ENCODE results near the gene MTARC1. TPM values are rescaled to one million over a fixed set of nuclear protein-coding genes. Genes with fewer than 3 reads are reported as not detected.

MTARC1 gene
- total and polyA plus RNA-seq, 10 of the 15 experiments (the other 5 are each of a cell fraction or from before 2014, with no cell fraction given) = 0.23 to 1.5 (median 0.48) TPM

DNA sequence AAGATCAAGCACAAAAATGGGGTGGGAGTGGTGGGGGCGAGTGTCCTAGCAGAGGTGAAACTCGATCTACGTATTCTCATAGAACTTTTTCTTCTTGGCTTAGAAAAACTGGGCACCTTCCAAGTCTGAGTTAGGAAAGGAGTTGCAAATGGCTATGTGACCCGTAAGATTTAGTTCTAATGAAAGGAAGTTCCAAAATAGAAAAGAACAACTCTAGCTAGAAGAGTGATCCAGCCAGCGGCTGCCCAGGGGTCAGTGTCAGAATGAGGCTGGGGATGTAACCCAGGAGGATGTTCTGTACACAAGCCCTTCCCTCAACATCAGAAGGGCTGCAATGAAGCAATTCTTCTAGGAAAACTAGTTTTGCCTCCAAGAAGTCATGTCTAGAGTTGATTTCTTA, 5.2 kb downstream of the MTARC1 start:
- intact Hi-C loops (cut with micrococcal nuclease; ENCODE audit: unreplicated experiment) = no loop called here

DNA sequence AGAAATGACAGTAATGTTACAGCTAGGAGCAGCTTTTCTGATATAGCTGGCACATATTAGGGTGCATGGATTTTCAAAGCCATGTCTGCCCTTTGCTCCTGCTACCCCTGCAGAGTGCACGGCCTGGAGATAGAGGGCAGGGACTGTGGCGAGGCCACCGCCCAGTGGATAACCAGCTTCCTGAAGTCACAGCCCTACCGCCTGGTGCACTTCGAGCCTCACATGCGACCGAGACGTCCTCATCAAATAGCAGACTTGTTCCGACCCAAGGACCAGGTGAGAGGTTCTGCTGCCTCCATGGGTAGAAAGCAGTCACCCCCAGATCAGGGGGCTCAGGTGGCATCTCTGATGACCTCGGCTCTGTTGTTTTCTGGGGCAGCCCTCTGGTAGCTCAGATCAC, 9.8 kb downstream of the MTARC1 start:
- Histone ChIP-seq H3K4me3 (no peak overlapping the region), H3K27me3 (replicated peaks in 1 of 2; ENCODE audit: control insufficient read depth in 2 of 2, insufficient read depth in 2 of 2, low read length in 1 of 2) (no peaks in the 10 kb centered on the region), H3K36me3 (ENCODE audit: control insufficient read depth in 2 of 2, insufficient read depth in 2 of 2, low read length in 1 of 2) (no peaks in the 10 kb centered on the region), H3K4me1 (ENCODE audit: control insufficient read depth, insufficient read depth, low read length) (no peaks in the 10 kb centered on the region), H3K4me2 (ENCODE audit: control insufficient read depth, insufficient read depth) (no peak overlapping the region), H3K27ac (ENCODE audit: control insufficient read depth, insufficient read depth) (no peak overlapping the region), H3K9me3 (replicated peaks; ENCODE audit: control insufficient read depth, insufficient read depth, low read length) (no peaks in the 10 kb centered on the region), H4K20me1 (ENCODE audit: control insufficient read depth, insufficient read depth) (no peaks in the 10 kb centered on the region), H3K9ac (ENCODE audit: control insufficient read depth, insufficient read depth, low read length) (no peak overlapping the region), H2AFZ (ENCODE audit: control insufficient read depth, low read depth, low read length) (no peak overlapping the region), H3K79me2 (ENCODE audit: control insufficient read depth, insufficient read depth, low read length) (no peaks in the 10 kb centered on the region)
- FAIRE-seq (no peak), ATAC-seq (no peak), DNase-seq (ENCODE audit: low read depth, low spot score) (no peak)
- TF ChIP-seq ZNF384 (IDR thresholded peaks at IDR 0.05; ENCODE audit: borderline replicate concordance, low read depth, low read length) = no peak
- no peak for TF ChIP-seq RFX5 (IDR thresholded peaks at IDR 0.05; ENCODE audit: low read depth, low read length)
- TF ChIP-seq, protein P1, sequence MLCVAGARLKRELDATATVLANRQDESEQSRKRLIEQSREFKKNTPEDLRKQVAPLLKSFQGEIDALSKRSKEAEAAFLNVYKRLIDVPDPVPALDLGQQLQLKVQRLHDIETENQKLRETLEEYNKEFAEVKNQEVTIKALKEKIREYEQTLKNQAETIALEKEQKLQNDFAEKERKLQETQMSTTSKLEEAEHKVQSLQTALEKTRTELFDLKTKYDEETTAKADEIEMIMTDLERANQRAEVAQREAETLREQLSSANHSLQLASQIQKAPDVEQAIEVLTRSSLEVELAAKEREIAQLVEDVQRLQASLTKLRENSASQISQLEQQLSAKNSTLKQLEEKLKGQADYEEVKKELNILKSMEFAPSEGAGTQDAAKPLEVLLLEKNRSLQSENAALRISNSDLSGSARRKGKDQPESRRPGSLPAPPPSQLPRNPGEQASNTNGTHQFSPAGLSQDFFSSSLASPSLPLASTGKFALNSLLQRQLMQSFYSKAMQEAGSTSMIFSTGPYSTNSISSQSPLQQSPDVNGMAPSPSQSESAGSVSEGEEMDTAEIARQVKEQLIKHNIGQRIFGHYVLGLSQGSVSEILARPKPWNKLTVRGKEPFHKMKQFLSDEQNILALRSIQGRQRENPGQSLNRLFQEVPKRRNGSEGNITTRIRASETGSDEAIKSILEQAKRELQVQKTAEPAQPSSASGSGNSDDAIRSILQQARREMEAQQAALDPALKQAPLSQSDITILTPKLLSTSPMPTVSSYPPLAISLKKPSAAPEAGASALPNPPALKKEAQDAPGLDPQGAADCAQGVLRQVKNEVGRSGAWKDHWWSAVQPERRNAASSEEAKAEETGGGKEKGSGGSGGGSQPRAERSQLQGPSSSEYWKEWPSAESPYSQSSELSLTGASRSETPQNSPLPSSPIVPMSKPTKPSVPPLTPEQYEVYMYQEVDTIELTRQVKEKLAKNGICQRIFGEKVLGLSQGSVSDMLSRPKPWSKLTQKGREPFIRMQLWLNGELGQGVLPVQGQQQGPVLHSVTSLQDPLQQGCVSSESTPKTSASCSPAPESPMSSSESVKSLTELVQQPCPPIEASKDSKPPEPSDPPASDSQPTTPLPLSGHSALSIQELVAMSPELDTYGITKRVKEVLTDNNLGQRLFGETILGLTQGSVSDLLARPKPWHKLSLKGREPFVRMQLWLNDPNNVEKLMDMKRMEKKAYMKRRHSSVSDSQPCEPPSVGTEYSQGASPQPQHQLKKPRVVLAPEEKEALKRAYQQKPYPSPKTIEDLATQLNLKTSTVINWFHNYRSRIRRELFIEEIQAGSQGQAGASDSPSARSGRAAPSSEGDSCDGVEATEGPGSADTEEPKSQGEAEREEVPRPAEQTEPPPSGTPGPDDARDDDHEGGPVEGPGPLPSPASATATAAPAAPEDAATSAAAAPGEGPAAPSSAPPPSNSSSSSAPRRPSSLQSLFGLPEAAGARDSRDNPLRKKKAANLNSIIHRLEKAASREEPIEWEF (IDR thresholded peaks at IDR 0.05; ENCODE audit: insufficient replicate concordance, low read depth, low read length) = no peak
- no peak for TF ChIP-seq TCF7 (IDR thresholded peaks at IDR 0.05; ENCODE audit: borderline replicate concordance)
- no peak for TF ChIP-seq TBL1XR1 (IDR thresholded peaks at IDR 0.05; ENCODE audit: low read depth, low read length)
- no peak for TF ChIP-seq ZNF274 (IDR thresholded peaks at IDR 0.05; ENCODE audit: insufficient read depth, insufficient read length)
- BruUV-seq (replicated peaks) = no TSS peak
- SMC1A ChIA-PET (ENCODE audit: uncharacterized antibody, unreplicated experiment) = no interaction called here
- in situ Hi-C loops (cut with MboI) (no loop called here), intact Hi-C loops (cut with micrococcal nuclease; ENCODE audit: unreplicated experiment) (no loop called here)
- CTCF ChIA-PET = no interaction called here
- 79% methylated on average over 10 of the region's 10 CpGs for WGBS (ENCODE audit: insufficient coverage, insufficient replicate concordance, low lambda C conversion rate, missing lambda C conversion rate)
- POLR2A ChIA-PET = no interaction called here
- RAD21 ChIA-PET (ENCODE audit: unreplicated experiment) = no interaction called here

More for the DNA sequence above, 5.2 kb downstream of the MTARC1 start:
- ChIA-PET CTCF (no interaction called here), POLR2A (no interaction called here), RAD21 (ENCODE audit: unreplicated experiment) (no interaction called here), SMC1A (ENCODE audit: uncharacterized antibody, unreplicated experiment) (no interaction called here)
- Histone ChIP-seq H3K27ac (ENCODE audit: control insufficient read depth, insufficient read depth) (no peak overlapping the region), H2AFZ (ENCODE audit: control insufficient read depth, low read depth, low read length) (no peak overlapping the region), H3K9me3 (replicated peaks; ENCODE audit: control insufficient read depth, insufficient read depth, low read length) (no peaks in the 10 kb centered on the region), H3K27me3 (replicated peaks in 1 of 2; ENCODE audit: control insufficient read depth in 2 of 2, insufficient read depth in 2 of 2, low read length in 1 of 2) (peaks cover 0 to 2% of the 10 kb centered on the region in 2 experiments; a peak in 2 of 4 replicates), H3K9ac (ENCODE audit: control insufficient read depth, insufficient read depth, low read length) (no peak overlapping the region), H4K20me1 (ENCODE audit: control insufficient read depth, insufficient read depth) (no peaks in the 10 kb centered on the region), H3K4me1 (ENCODE audit: control insufficient read depth, insufficient read depth, low read length) (no peaks in the 10 kb centered on the region), H3K4me3 (no peak overlapping the region), H3K4me2 (ENCODE audit: control insufficient read depth, insufficient read depth) (no peak overlapping the region), H3K79me2 (ENCODE audit: control insufficient read depth, insufficient read depth, low read length) (no peaks in the 10 kb centered on the region), H3K36me3 (ENCODE audit: control insufficient read depth in 2 of 2, insufficient read depth in 2 of 2, low read length in 1 of 2) (no peaks in the 10 kb centered on the region)
- in situ Hi-C loops (cut with MboI) = no loop called here
- no TSS peak for BruUV-seq (replicated peaks)
- no peak for ATAC-seq
- no peak for TF ChIP-seq ZNF622 (IDR thresholded peaks at IDR 0.05)
- no peak for TF ChIP-seq TCF3 (IDR thresholded peaks at IDR 0.05; ENCODE audit: borderline replicate concordance, insufficient read depth, low read depth, low read length)
- TF ChIP-seq, protein P2, sequence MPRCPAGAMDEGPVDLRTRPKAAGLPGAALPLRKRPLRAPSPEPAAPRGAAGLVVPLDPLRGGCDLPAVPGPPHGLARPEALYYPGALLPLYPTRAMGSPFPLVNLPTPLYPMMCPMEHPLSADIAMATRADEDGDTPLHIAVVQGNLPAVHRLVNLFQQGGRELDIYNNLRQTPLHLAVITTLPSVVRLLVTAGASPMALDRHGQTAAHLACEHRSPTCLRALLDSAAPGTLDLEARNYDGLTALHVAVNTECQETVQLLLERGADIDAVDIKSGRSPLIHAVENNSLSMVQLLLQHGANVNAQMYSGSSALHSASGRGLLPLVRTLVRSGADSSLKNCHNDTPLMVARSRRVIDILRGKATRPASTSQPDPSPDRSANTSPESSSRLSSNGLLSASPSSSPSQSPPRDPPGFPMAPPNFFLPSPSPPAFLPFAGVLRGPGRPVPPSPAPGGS (IDR thresholded peaks at IDR 0.05; ENCODE audit: borderline replicate concordance, insufficient read depth, low read depth, low read length, poor library complexity, severe bottlenecking) = no peak
- TF ChIP-seq FOS (IDR thresholded peaks at IDR 0.05; ENCODE audit: borderline replicate concordance, extremely low read depth, insufficient read length) = no peak
- 76% methylated on average over 5 of the region's 5 CpGs for WGBS (ENCODE audit: insufficient coverage, insufficient replicate concordance, low lambda C conversion rate, missing lambda C conversion rate)
- DNase-seq (ENCODE audit: low read depth, low spot score) = no peak
- FAIRE-seq = no peak

Measured in GM12878 (cell line).